GM23338 (cell line): Measurements from ENCODE around the gene PSPN. TPM values are rescaled to one million over a fixed set of nuclear protein-coding genes. Genes with fewer than 3 reads are reported as not detected.

Source experiments
- ATAC-seq: fragments of 200-7000 bp; cut with Tn5 transposase; 3 replicates; pipeline ENCODE4 v1.9.1; 2020
- DNase-seq: peaks from one replicate; pipeline ENCODE4 v3.0.0-alpha.2; 2015; ENCODE audit warnings: low spot score
- H2AFZ ChIP-seq: fragments of 200-600 bp; sonication (generic); 2 replicates; pipeline ENCODE4 v1.8.0; 2016; ENCODE audit warnings: antibody characterized with exemption, mild to moderate bottlenecking, moderate library complexity
- H3F3A ChIP-seq: fragments of 200-600 bp; sonication (generic); replicated peaks from 2 replicates; pipeline ENCODE4 v1.8.0; 2017; ENCODE audit warnings: antibody characterized with exemption, mixed run types, low read depth
- H3K27ac ChIP-seq: fragments of 200-600 bp; sonication (generic); 2 replicates; pipeline ENCODE4 v1.6.1; 2016; ENCODE audit warnings: low read depth
- H3K27me3 ChIP-seq: fragments of 200-600 bp; sonication (generic); 2 replicates; pipeline ENCODE4 v1.8.0; 2016; ENCODE audit warnings: mild to moderate bottlenecking, mixed run types, moderate library complexity; ENCODE audit not compliant: insufficient read depth
- H3K36me3 ChIP-seq: fragments of 200-600 bp; sonication (generic); 2 replicates; pipeline ENCODE4 v1.8.0; 2016; ENCODE audit warnings: mild to moderate bottlenecking; ENCODE audit not compliant: insufficient read depth
- H3K4me1 ChIP-seq: fragments of 200-600 bp; sonication (generic); 2 replicates; pipeline ENCODE4 v1.8.0; 2016; ENCODE audit warnings: mild to moderate bottlenecking, moderate library complexity; ENCODE audit not compliant: insufficient read depth
- H3K4me2 ChIP-seq: fragments of 200-600 bp; sonication (generic); 2 replicates; pipeline ENCODE4 v1.7.1; 2017; ENCODE audit warnings: mixed run types
- H3K4me3 ChIP-seq: fragments of 200-600 bp; sonication (generic); 2 replicates; pipeline ENCODE4 v1.6.1; 2016; ENCODE audit warnings: mixed run types
- H3K79me2 ChIP-seq: fragments of 200-600 bp; sonication (generic); replicated peaks from 2 replicates; pipeline ENCODE4 v1.8.0; 2017; ENCODE audit warnings: mild to moderate bottlenecking; ENCODE audit not compliant: insufficient read depth
- H3K9me2 ChIP-seq: fragments of 200-600 bp; sonication (generic); 2 replicates; pipeline ENCODE4 v1.8.0; 2017; ENCODE audit not compliant: insufficient read depth
- H4K20me1 ChIP-seq: fragments of 200-600 bp; sonication (generic); replicated peaks from 2 replicates; pipeline ENCODE4 v1.8.0; 2017; ENCODE audit warnings: mild to moderate bottlenecking; ENCODE audit not compliant: insufficient read depth
- H3K27ac Mint-ChIP-seq: 2 replicates; pipeline ENCODE4 v1.8.0; 2020; ENCODE audit warnings: inconsistent platforms, mild to moderate bottlenecking, moderate library complexity, mixed read lengths
- H3K27me3 Mint-ChIP-seq: 3 replicates; pipeline ENCODE4 v1.8.0; 2022; ENCODE audit warnings: low read depth, mild to moderate bottlenecking, moderate library complexity, mixed read lengths, inconsistent platforms; ENCODE audit not compliant: insufficient read depth, poor library complexity
- H3K36me3 Mint-ChIP-seq: 3 replicates; pipeline ENCODE4 v1.8.0; 2021; ENCODE audit warnings: low read depth, mild to moderate bottlenecking, inconsistent platforms, moderate library complexity, mixed read lengths
- H3K4me1 Mint-ChIP-seq: 3 replicates; pipeline ENCODE4 v1.8.0; 2020; ENCODE audit warnings: mild to moderate bottlenecking, inconsistent platforms, mixed read lengths
- H3K4me3 Mint-ChIP-seq: 3 replicates; pipeline ENCODE4 v1.8.0; 2021; ENCODE audit warnings: moderate library complexity, mild to moderate bottlenecking, inconsistent platforms, mixed read lengths
- H3K9me3 Mint-ChIP-seq: 3 replicates; pipeline ENCODE4 v1.8.0; 2020; ENCODE audit warnings: moderate library complexity, mild to moderate bottlenecking, inconsistent platforms, mixed read lengths
- CREB1 ChIP-seq: fragments of 250-450 bp; sonication (Bioruptor Pico); IDR thresholded peaks from 2 replicates; pipeline ENCODE4 v1.5.0; 2020; ENCODE audit warnings: low read depth, mild to moderate bottlenecking, moderate library complexity
- JUNB ChIP-seq: IDR thresholded peaks from one replicate; pipeline ENCODE4 v1.6.1; 2016; ENCODE audit warnings: antibody characterized with exemption; ENCODE audit not compliant: unreplicated experiment
- NANOG ChIP-seq: IDR thresholded peaks from 2 replicates; pipeline ENCODE4 v1.6.1; 2016; ENCODE audit warnings: antibody characterized with exemption, borderline replicate concordance
- POLR2AphosphoS5 ChIP-seq: IDR thresholded peaks from 2 replicates; pipeline ENCODE4 v1.6.1; 2016; ENCODE audit warnings: antibody characterized with exemption, low read depth
- ZNF331 ChIP-seq: fragments of 250-450 bp; sonication (Bioruptor Pico); IDR thresholded peaks from 2 replicates; pipeline ENCODE4 v1.5.0; 2020; ENCODE audit warnings: low read depth, mild to moderate bottlenecking, moderate library complexity
- polyA plus RNA-seq: library from polyadenylated mRNA; unstranded; fragments of >200 nt; fragmentation: Nextera tagmentation; extraction: Ambion mirVana; gene quantifications from 2 replicates; pipeline ENCODE4 v1.2.1, GENCODE V29; 2016
- total RNA-seq: library from RNA; depleted of rRNA; stranded (reverse); fragments of >200 nt; shearing (Covaris generic); gene quantifications from 2 replicates; pipeline ENCODE4 v1.2.3, GENCODE V29; 2014
- TF ChIP-seq, protein P1 (sequence below): IDR thresholded peaks from one replicate; pipeline ENCODE4 v1.6.1; 2018; ENCODE audit warnings: antibody characterized with exemption; ENCODE audit not compliant: unreplicated experiment
- TF ChIP-seq, protein P2 (sequence below): fragments of 250-450 bp; sonication (Bioruptor Pico); IDR thresholded peaks from 2 replicates; pipeline ENCODE4 v1.5.0; 2020; ENCODE audit warnings: mild to moderate bottlenecking, moderate library complexity
- TF ChIP-seq, protein P3 (sequence below): IDR thresholded peaks from 2 replicates; pipeline ENCODE4 v1.6.1; 2016; ENCODE audit warnings: antibody characterized with exemption
- TF ChIP-seq, protein P4 (sequence below), 2 experiments: fragments of 200-600 bp in 1 of 2; sonication (generic) in 1 of 2; conservative IDR thresholded peaks; 2 replicates each; pipeline versions ENCODE4 v1.5.1 to v1.6.1; 2016 to 2017; ENCODE audit warnings: antibody characterized with exemption in 2 of 2, low read depth in 2 of 2, mild to moderate bottlenecking in 2 of 2, moderate library complexity in 1 of 2

PSPN gene
- total and polyA plus RNA-seq, 2 experiments from 2014 or later: 0.82 to 1.2 TPM

DNA sequence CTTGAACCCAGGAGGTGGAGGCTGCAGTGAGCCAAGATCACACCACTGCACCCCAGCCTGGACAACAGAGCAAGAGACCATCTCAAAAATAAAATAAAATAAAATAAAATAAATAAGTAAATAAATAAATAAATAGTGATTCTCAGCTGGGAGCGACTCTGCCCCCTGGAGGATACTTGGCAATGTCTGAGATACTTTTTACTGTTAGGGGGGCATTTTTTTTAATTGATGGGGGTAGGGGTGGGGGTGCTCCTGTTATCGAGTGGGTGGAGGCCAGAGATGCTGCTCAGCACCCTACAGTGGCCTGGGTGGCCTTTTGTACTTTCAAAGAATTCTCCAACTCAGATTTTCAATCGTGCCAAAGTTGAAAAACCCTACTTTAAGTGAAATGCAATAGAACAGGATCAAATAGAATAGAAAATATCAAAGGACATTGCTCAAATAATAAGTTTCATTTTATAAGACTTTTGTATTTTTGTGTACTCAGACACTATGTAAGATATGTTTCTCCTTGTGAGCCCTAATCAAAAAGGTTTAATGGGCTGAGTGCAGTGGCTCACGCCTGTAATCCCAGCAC is 21.5 kb downstream of the PSPN start:
- ATAC-seq: no peak
- no peaks in the 10 kb centered on the region for H3K36me3 Mint-ChIP-seq

More for the DNA sequence above, 21.5 kb downstream of the PSPN start:
- H3K4me1 Mint-ChIP-seq: no peaks in the 10 kb centered on the region
- Histone ChIP-seq H3K4me2 (no peak overlapping the region), H3K4me3 (no peak overlapping the region), H2AFZ (no peak overlapping the region), H3K27me3 (no peaks in the 10 kb centered on the region), H3F3A (no peaks in the 10 kb centered on the region), H3K36me3 (no peaks in the 10 kb centered on the region), H3K79me2 (no peaks in the 10 kb centered on the region), H3K27ac (no peak overlapping the region), H4K20me1 (no peaks in the 10 kb centered on the region), H3K9me2 (no peaks in the 10 kb centered on the region), H3K4me1 (no peaks in the 10 kb centered on the region)
- H3K27me3 Mint-ChIP-seq: no peaks in the 10 kb centered on the region
- no peak overlapping the region for H3K4me3 Mint-ChIP-seq
- H3K9me3 Mint-ChIP-seq: peaks cover 47% of the 10 kb centered on the region
- TF ChIP-seq, protein P1, sequence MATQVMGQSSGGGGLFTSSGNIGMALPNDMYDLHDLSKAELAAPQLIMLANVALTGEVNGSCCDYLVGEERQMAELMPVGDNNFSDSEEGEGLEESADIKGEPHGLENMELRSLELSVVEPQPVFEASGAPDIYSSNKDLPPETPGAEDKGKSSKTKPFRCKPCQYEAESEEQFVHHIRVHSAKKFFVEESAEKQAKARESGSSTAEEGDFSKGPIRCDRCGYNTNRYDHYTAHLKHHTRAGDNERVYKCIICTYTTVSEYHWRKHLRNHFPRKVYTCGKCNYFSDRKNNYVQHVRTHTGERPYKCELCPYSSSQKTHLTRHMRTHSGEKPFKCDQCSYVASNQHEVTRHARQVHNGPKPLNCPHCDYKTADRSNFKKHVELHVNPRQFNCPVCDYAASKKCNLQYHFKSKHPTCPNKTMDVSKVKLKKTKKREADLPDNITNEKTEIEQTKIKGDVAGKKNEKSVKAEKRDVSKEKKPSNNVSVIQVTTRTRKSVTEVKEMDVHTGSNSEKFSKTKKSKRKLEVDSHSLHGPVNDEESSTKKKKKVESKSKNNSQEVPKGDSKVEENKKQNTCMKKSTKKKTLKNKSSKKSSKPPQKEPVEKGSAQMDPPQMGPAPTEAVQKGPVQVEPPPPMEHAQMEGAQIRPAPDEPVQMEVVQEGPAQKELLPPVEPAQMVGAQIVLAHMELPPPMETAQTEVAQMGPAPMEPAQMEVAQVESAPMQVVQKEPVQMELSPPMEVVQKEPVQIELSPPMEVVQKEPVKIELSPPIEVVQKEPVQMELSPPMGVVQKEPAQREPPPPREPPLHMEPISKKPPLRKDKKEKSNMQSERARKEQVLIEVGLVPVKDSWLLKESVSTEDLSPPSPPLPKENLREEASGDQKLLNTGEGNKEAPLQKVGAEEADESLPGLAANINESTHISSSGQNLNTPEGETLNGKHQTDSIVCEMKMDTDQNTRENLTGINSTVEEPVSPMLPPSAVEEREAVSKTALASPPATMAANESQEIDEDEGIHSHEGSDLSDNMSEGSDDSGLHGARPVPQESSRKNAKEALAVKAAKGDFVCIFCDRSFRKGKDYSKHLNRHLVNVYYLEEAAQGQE: no peak
- TF ChIP-seq, protein P2, sequence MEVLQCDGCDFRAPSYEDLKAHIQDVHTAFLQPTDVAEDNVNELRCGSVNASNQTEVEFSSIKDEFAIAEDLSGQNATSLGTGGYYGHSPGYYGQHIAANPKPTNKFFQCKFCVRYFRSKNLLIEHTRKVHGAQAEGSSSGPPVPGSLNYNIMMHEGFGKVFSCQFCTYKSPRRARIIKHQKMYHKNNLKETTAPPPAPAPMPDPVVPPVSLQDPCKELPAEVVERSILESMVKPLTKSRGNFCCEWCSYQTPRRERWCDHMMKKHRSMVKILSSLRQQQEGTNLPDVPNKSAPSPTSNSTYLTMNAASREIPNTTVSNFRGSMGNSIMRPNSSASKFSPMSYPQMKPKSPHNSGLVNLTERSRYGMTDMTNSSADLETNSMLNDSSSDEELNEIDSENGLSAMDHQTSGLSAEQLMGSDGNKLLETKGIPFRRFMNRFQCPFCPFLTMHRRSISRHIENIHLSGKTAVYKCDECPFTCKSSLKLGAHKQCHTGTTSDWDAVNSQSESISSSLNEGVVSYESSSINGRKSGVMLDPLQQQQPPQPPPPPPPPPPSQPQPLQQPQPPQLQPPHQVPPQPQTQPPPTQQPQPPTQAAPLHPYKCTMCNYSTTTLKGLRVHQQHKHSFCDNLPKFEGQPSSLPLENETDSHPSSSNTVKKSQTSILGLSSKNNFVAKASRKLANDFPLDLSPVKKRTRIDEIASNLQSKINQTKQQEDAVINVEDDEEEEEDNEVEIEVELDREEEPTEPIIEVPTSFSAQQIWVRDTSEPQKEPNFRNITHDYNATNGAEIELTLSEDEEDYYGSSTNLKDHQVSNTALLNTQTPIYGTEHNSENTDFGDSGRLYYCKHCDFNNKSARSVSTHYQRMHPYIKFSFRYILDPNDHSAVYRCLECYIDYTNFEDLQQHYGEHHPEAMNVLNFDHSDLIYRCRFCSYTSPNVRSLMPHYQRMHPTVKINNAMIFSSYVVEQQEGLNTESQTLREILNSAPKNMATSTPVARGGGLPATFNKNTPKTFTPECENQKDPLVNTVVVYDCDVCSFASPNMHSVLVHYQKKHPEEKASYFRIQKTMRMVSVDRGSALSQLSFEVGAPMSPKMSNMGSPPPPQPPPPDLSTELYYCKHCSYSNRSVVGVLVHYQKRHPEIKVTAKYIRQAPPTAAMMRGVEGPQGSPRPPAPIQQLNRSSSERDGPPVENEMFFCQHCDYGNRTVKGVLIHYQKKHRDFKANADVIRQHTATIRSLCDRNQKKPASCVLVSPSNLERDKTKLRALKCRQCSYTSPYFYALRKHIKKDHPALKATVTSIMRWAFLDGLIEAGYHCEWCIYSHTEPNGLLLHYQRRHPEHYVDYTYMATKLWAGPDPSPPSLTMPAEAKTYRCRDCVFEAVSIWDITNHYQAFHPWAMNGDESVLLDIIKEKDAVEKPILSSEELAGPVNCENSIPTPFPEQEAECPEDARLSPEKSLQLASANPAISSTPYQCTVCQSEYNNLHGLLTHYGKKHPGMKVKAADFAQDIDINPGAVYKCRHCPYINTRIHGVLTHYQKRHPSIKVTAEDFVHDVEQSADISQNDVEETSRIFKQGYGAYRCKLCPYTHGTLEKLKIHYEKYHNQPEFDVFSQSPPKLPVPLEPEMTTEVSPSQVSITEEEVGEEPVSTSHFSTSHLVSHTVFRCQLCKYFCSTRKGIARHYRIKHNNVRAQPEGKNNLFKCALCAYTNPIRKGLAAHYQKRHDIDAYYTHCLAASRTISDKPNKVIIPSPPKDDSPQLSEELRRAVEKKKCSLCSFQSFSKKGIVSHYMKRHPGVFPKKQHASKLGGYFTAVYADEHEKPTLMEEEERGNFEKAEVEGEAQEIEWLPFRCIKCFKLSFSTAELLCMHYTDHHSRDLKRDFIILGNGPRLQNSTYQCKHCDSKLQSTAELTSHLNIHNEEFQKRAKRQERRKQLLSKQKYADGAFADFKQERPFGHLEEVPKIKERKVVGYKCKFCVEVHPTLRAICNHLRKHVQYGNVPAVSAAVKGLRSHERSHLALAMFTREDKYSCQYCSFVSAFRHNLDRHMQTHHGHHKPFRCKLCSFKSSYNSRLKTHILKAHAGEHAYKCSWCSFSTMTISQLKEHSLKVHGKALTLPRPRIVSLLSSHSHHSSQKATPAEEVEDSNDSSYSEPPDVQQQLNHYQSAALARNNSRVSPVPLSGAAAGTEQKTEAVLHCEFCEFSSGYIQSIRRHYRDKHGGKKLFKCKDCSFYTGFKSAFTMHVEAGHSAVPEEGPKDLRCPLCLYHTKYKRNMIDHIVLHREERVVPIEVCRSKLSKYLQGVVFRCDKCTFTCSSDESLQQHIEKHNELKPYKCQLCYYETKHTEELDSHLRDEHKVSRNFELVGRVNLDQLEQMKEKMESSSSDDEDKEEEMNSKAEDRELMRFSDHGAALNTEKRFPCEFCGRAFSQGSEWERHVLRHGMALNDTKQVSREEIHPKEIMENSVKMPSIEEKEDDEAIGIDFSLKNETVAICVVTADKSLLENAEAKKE (CRISPR knock-in tag): no peak
- TF ChIP-seq POLR2AphosphoS5 (no peak), JUNB (no peak), ZNF331 (CRISPR knock-in tag) (no peak), CREB1 (CRISPR knock-in tag) (no peak), NANOG (no peak)
- TF ChIP-seq, protein P3, sequence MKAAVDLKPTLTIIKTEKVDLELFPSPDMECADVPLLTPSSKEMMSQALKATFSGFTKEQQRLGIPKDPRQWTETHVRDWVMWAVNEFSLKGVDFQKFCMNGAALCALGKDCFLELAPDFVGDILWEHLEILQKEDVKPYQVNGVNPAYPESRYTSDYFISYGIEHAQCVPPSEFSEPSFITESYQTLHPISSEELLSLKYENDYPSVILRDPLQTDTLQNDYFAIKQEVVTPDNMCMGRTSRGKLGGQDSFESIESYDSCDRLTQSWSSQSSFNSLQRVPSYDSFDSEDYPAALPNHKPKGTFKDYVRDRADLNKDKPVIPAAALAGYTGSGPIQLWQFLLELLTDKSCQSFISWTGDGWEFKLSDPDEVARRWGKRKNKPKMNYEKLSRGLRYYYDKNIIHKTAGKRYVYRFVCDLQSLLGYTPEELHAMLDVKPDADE: no peak
- TF ChIP-seq, protein P4, sequence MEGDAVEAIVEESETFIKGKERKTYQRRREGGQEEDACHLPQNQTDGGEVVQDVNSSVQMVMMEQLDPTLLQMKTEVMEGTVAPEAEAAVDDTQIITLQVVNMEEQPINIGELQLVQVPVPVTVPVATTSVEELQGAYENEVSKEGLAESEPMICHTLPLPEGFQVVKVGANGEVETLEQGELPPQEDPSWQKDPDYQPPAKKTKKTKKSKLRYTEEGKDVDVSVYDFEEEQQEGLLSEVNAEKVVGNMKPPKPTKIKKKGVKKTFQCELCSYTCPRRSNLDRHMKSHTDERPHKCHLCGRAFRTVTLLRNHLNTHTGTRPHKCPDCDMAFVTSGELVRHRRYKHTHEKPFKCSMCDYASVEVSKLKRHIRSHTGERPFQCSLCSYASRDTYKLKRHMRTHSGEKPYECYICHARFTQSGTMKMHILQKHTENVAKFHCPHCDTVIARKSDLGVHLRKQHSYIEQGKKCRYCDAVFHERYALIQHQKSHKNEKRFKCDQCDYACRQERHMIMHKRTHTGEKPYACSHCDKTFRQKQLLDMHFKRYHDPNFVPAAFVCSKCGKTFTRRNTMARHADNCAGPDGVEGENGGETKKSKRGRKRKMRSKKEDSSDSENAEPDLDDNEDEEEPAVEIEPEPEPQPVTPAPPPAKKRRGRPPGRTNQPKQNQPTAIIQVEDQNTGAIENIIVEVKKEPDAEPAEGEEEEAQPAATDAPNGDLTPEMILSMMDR (conservative IDR thresholded peaks at IDR 0.05; ENCODE audit: low read depth in 2 of 2): peak; percentile 43 to 53
- peak; percentile 35 for DNase-seq
- no peak overlapping the region for H3K27ac Mint-ChIP-seq
